Testis (tissue), 2 donors: ENCODE measurements around the gene RFX1.

Experiments
- CTCF ChIP-seq, 3 experiments: fragments of 450-650 bp in 2 of 3; fragments of 200-600 bp in 1 of 3; sonication (generic) in 1 of 3; IDR thresholded peaks; one replicate each; pipeline ENCODE4 v1.5.1; 2016 to 2019; ENCODE audit warnings: antibody characterized with exemption in 3 of 3, mild to moderate bottlenecking in 2 of 3, moderate library complexity in 1 of 3
- POLR2A ChIP-seq: fragments of 450-650 bp; IDR thresholded peaks from one replicate; pipeline ENCODE4 v1.6.1; 2017; ENCODE audit warnings: antibody characterized with exemption, mild to moderate bottlenecking, moderate library complexity

- TF ChIP-seq CTCF (IDR thresholded peaks at IDR 0.05) = no peak
- TF ChIP-seq POLR2A = no peak
Observed at GRCh38 chr19:13977803-13978202, 28.3 kb downstream of the RFX1 start.
